CD4-positive, alpha-beta T cell (primary cell): ENCODE results near the gene JTB. TPM values are rescaled to one million over a fixed set of nuclear protein-coding genes. Genes with fewer than 3 reads are reported as not detected.
A peak's percentile ranks its signal among the peaks of the same experiment; 100 is the strongest.

Experiments
- ATAC-seq: fragments of 200-7000 bp; cut with Tn5 transposase; one replicate; pipeline ENCODE4 v1.10.0; 2022; ENCODE audit warnings: mild to moderate bottlenecking; ENCODE audit not compliant: poor library complexity
- CTCF ChIA-PET: fragments of 350-600 bp; sonication (Branson Sonifier 250); formaldehyde crosslinking; loops from one replicate; lab custom pipeline; 2021; ENCODE audit warnings: antibody characterized with exemption, inconsistent platforms; lab: Charles Lee
- POLR2A ChIA-PET: fragments of 350-600 bp; sonication (Branson Sonifier 250); formaldehyde crosslinking; loops from one replicate; lab custom pipeline; 2021; ENCODE audit warnings: antibody characterized with exemption, inconsistent platforms; lab: Charles Lee
- DNase-seq, 14 experiments: peaks; one replicate each; pipeline ENCODE4 v3.0.0-alpha.2; 2013 to 2020; ENCODE audit warnings: mixed read lengths in 2 of 14
- H3K27ac ChIP-seq, 2 donors: one replicate each; pipeline versions ENCODE4 v1.5.1 to v1.7.0; 2013; ENCODE audit warnings: low read length in 2 of 2, low read depth in 1 of 2, mild to moderate bottlenecking in 1 of 2
- H3K27me3 ChIP-seq, 2 experiments: 1 replicate in 1 of 2; 2 replicates in 1 of 2; pipeline versions ENCODE4 v1.6.1 to v1.7.0; 2013; ENCODE audit warnings: low read length in 2 of 2, control low read depth in 1 of 2, mild to moderate bottlenecking in 1 of 2, moderate library complexity in 1 of 2; ENCODE audit not compliant: insufficient read depth in 2 of 2, control insufficient read depth in 1 of 2
- H3K36me3 ChIP-seq: one replicate; pipeline ENCODE4 v1.6.1; 2013; ENCODE audit warnings: low read length, control low read depth; ENCODE audit not compliant: insufficient read depth
- H3K4me1 ChIP-seq: one replicate; pipeline ENCODE4 v1.6.1; 2013; ENCODE audit warnings: low read length, control low read depth; ENCODE audit not compliant: insufficient read depth
- H3K4me3 ChIP-seq: one replicate; pipeline ENCODE4 v1.5.1; 2013; ENCODE audit warnings: mild to moderate bottlenecking, low read length, moderate library complexity
- H3K9me3 ChIP-seq, 2 experiments: 1 replicate in 1 of 2; 2 replicates in 1 of 2; pipeline versions ENCODE4 v1.6.1 to v1.7.0; 2013; ENCODE audit warnings: low read length in 2 of 2, mild to moderate bottlenecking in 2 of 2, control low read depth in 1 of 2, moderate library complexity in 1 of 2; ENCODE audit not compliant: control insufficient read depth in 1 of 2, insufficient read depth in 1 of 2
- H3K27ac Mint-ChIP-seq: one replicate; pipeline ENCODE4 v1.8.0; 2020; ENCODE audit warnings: mixed read lengths
- H3K27me3 Mint-ChIP-seq: one replicate; pipeline ENCODE4 v1.8.0; 2021; ENCODE audit warnings: mixed read lengths
- H3K36me3 Mint-ChIP-seq: one replicate; pipeline ENCODE4 v1.8.0; 2021; ENCODE audit warnings: low read depth, mixed read lengths
- H3K4me1 Mint-ChIP-seq: one replicate; pipeline ENCODE4 v1.8.0; 2021; ENCODE audit warnings: low read depth, mixed read lengths
- H3K4me3 Mint-ChIP-seq: one replicate; pipeline ENCODE4 v1.8.0; 2020; ENCODE audit warnings: mild to moderate bottlenecking, mixed read lengths
- H3K9me3 Mint-ChIP-seq: one replicate; pipeline ENCODE4 v1.8.0; 2020; ENCODE audit warnings: mixed read lengths
- CTCF ChIP-seq: fragments of 200-600 bp; IDR thresholded peaks from one replicate; pipeline ENCODE4 v1.8.0; 2022; ENCODE audit warnings: antibody characterized with exemption, mild to moderate bottlenecking
- intact Hi-C, 2 experiments: fragments of 100-400 bp; cut with DNase I in 1 of 2; cut with micrococcal nuclease in 1 of 2; formaldehyde crosslinking; loops; one replicate each; pipeline versions ENCODE4 v1.15.1 to v1.9.0; 2023 to 2025; cut with DNase I, micrococcal nuclease
- total RNA-seq, 174 experiments: library from RNA in 2 of 174; stranded (reverse) in 2 of 174; gene quantifications; one replicate each; pipeline ENCODE4 v1.2.3 and lab custom pipeline; 2021 to 2026

The JTB gene
- total RNA-seq, 2 experiments from 2014 or later = 80.4 to 80.9 TPM

GRCh38 chr1:153929426-153929825, 48.0 kb downstream of the JTB start:
- Mint-ChIP-seq H3K27ac (no peak overlapping the region), H3K4me3 (no peak overlapping the region), H3K27me3 (no peaks in the 10 kb centered on the region), H3K4me1 (peaks cover 10% of the 10 kb centered on the region), H3K9me3 (no peaks in the 10 kb centered on the region), H3K36me3 (peaks cover 33% of the 10 kb centered on the region)
- TF ChIP-seq CTCF = no peak
- ChIA-PET CTCF (no interaction called here), POLR2A (interaction anchor here (1.0 to 2.3 kb wide), 2 partner anchors 16 to 29 kb away, joined by 3 to 12 read pairs; partner anchors contain the start of genes CRTC2 and DENND4B)
- H3K27ac ChIP-seq = peak overlapping the region in 1 of 2 donors; percentile 10
- no peaks in the 10 kb centered on the region for H3K27me3 ChIP-seq
- H3K36me3 ChIP-seq = peaks cover 47% of the 10 kb centered on the region
- ATAC-seq = no peak
- no peaks in the 10 kb centered on the region for H3K9me3 ChIP-seq
- intact Hi-C loops = loop anchor here in 1 of 2 experiments (10.0 kb wide), 2 partner anchors 255 to 295 kb away; partner anchors contain the start of genes ILF2, NPR1 and UBAP2L
- H3K4me1 ChIP-seq = peaks cover 3% of the 10 kb centered on the region
- DNase-seq = no peak
- no peak overlapping the region for H3K4me3 ChIP-seq

GRCh38 chr1:153928791-153929341, 48.6 kb downstream of the JTB start:
- Mint-ChIP-seq H3K27ac (peak overlapping the region; percentile 54), H3K4me1 (peaks cover 12% of the 10 kb centered on the region), H3K9me3 (no peaks in the 10 kb centered on the region), H3K36me3 (peaks cover 27% of the 10 kb centered on the region), H3K4me3 (no peak overlapping the region), H3K27me3 (no peaks in the 10 kb centered on the region)
- H3K9me3 ChIP-seq = no peaks in the 10 kb centered on the region
- DNase-seq (no peak), ATAC-seq (no peak)
- H3K4me3 ChIP-seq = no peak overlapping the region
- H3K27me3 ChIP-seq = no peaks in the 10 kb centered on the region
- peaks cover 42% of the 10 kb centered on the region for H3K36me3 ChIP-seq
- peak overlapping the region in 1 of 2 donors; percentile 10 for H3K27ac ChIP-seq
- ChIA-PET POLR2A (interaction anchor here (1.0 to 2.3 kb wide), 4 partner anchors 17 to 130 kb away, joined by 3 to 12 read pairs (median 3); partner anchors contain the start of genes CRTC2 and DENND4B), CTCF (no interaction called here)
- peaks cover 8% of the 10 kb centered on the region for H3K4me1 ChIP-seq
- intact Hi-C loops = loop anchor here in 1 of 2 experiments (10.0 kb wide), 2 partner anchors 254 to 296 kb away; partner anchors contain the start of genes ILF2, NPR1 and UBAP2L
- no peak for TF ChIP-seq CTCF

- peaks cover 29% of the 10 kb centered on the region for H3K36me3 Mint-ChIP-seq
- H3K4me1 Mint-ChIP-seq = peaks cover 18% of the 10 kb centered on the region
- Histone ChIP-seq H3K27ac (no peak overlapping the region), H3K36me3 (peaks cover 36% of the 10 kb centered on the region), H3K4me1 (peaks cover 13% of the 10 kb centered on the region), H3K4me3 (no peak overlapping the region), H3K27me3 (no peaks in the 10 kb centered on the region), H3K9me3 (no peaks in the 10 kb centered on the region)
- H3K9me3 Mint-ChIP-seq = no peaks in the 10 kb centered on the region
- intact Hi-C loops = loop anchor here in 1 of 2 experiments (10.0 kb wide), 2 partner anchors 253 to 297 kb away; partner anchors contain the start of genes ILF2, NPR1 and UBAP2L
- DNase-seq (no peak), ATAC-seq (no peak)
- H3K4me3 Mint-ChIP-seq = peak overlapping the region; percentile 20
- H3K27me3 Mint-ChIP-seq = peaks cover under 1% of the 10 kb centered on the region
- ChIA-PET POLR2A (interaction anchor here (1.0 to 2.3 kb wide), 4 partner anchors 17 to 130 kb away, joined by 3 to 12 read pairs (median 4); partner anchors contain the start of genes CRTC2, DENND4B and JTB), CTCF (no interaction called here)
- peak overlapping the region; percentile 54 for H3K27ac Mint-ChIP-seq
- TF ChIP-seq CTCF = no peak
These were observed 49.2 kb downstream of the JTB start for GRCh38 chr1:153928245-153928644.
